Measurements from ENCODE around the gene SPOUT1. TPM values are rescaled to one million over a fixed set of nuclear protein-coding genes. Genes with fewer than 3 reads are reported as not detected.
"Not testable (repeated sequence)": the region's sequence is repeated elsewhere in the genome, so short reads cannot be mapped to it uniquely, and the experiment has no call there.

The SPOUT1 gene, protein sequence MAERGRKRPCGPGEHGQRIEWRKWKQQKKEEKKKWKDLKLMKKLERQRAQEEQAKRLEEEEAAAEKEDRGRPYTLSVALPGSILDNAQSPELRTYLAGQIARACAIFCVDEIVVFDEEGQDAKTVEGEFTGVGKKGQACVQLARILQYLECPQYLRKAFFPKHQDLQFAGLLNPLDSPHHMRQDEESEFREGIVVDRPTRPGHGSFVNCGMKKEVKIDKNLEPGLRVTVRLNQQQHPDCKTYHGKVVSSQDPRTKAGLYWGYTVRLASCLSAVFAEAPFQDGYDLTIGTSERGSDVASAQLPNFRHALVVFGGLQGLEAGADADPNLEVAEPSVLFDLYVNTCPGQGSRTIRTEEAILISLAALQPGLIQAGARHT
- 100 to 1,000 TPM; 137 to 143 TPM for total RNA-seq
- 77.3 TPM for polyA plus RNA-seq

DNA sequence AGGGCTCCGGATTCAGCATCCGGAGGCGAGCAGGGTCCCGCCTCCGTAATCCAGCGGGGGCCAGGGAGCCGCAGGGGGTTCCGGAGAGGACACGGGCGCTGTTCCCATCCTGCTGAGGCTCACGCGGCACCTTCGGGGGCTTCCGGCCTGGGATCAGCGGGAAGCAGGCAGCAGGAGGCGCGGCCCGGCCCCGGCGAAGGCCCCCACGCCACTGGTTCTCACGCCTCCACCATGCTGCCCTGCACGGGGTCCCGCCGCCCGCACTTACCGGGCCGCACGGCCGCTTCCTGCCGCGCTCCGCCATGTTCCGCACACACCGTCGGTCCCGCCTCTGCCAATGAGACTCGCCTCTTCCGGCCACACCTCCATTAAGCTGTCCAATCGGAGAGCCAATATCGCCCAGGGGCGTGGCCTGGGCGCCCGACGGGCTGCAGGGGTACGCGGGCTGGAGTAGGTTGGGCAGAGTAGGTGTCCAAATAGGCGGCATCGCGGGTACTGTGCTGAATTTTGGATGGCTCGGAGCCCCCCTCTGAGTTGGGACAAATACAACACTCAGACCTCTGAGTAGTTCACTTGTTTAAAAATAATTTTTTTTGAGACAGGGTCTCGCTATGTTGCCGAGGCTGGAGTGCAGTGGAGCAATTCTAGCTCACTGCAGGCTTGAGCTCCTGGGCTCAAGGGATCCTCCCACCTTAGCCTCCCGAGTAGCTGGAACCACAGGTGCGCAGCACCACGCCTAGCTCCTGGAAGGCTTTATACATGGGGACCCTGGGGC is at the start of gene SPOUT1:
SPOUT1 (minus strand) TSS at position 318 of the 775 bp plus-strand sequence; CDS start at position 304, 14 bp downstream.
- Mint-ChIP-seq H3K9me3 (no peaks in the 10 kb centered on the region), H3K4me1 (peaks cover 20 to 24% (median 21%) of the 10 kb centered on the region in 3 donors), H3K36me3 (peaks cover 0 to 52% (median 0%) of the 10 kb centered on the region in 3 donors), H3K27me3 (peaks cover 0 to 3% of the 10 kb centered on the region in 2 donors), H3K4me3 (peak within 1 kb of the TSS; percentile 91 to 99 (median 93)), H3K27ac (peak within 1 kb of the TSS; percentile 62 to 96 (median 92))
- peaks cover 14% of the 10 kb centered on the region for H3K36me3 ChIP-seq (ENCODE audit: insufficient read depth, low read length)
- H3K4me3 ChIP-seq (ENCODE audit: low read length), result peak within 1 kb of the TSS; percentile 94
- H3K4me1 ChIP-seq (ENCODE audit: insufficient read depth, low read length), result peaks cover 17% of the 10 kb centered on the region
- H3K9me3 ChIP-seq (ENCODE audit: low read length), result no peaks in the 10 kb centered on the region
- peak within 1 kb of the TSS; percentile 67 for H3K27ac ChIP-seq (ENCODE audit: low read depth, low read length)
- DNase-seq, result peak; percentile 90 to 96 (median 91)
- no peaks in the 10 kb centered on the region for H3K27me3 ChIP-seq (ENCODE audit: insufficient read depth, low read length, poor library complexity, severe bottlenecking)
- POLR2A ChIA-PET, result interaction anchor here (0.5 to 2.5 kb wide), 5 partner anchors 10 to 181 kb away, joined by 3 to 39 read pairs (median 4); partner anchors contain the start of gene ENDOG
- CTCF ChIA-PET, result interaction anchor here (0.9 to 2.5 kb wide), 5 partner anchors 11 to 97 kb away, joined by 3 to 28 read pairs (median 3); partner anchors contain the start of gene ENDOG

DNA sequence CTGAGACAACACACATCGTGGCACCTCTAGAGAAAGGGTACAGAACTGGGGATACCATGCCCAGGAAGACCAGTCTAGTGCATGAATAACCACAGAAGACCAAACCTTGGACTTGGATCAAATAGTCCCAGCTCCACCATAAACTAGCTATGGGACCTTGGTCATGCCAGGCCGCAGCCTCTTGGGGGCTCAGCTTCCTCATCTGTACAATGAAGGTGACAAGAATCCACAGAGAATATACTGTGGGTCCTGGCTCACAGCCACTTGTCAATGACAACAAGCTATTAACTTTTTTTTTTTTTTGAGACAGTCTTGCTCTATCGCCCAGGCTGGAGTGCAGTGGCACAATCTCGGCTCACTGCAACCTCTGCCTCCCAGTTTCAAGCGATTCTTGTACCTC is 48.3 kb upstream of the SPOUT1 start:
- no peak overlapping the region for H3K27ac ChIP-seq (ENCODE audit: low read depth, low read length)
- no peaks in the 10 kb centered on the region for H3K27me3 ChIP-seq (ENCODE audit: insufficient read depth, low read length, poor library complexity, severe bottlenecking)
- H3K4me3 ChIP-seq (ENCODE audit: low read length), result no peak overlapping the region
- Mint-ChIP-seq H3K4me3 (no peak overlapping the region), H3K27ac (no peak overlapping the region), H3K36me3 (peaks cover 0 to 11% (median 0%) of the 10 kb centered on the region in 3 donors), H3K27me3 (no peaks in the 10 kb centered on the region), H3K4me1 (peaks cover 10 to 36% (median 15%) of the 10 kb centered on the region in 3 donors), H3K9me3 (no peaks in the 10 kb centered on the region)
- ChIA-PET POLR2A (no interaction called here), CTCF (interaction anchor here (1.4 to 1.5 kb wide), 2 partner anchors 24 to 50 kb away, joined by 5 read pairs; no protein-coding TSS in a partner anchor)
- H3K9me3 ChIP-seq (ENCODE audit: low read length), result no peaks in the 10 kb centered on the region
- no peaks in the 10 kb centered on the region for H3K36me3 ChIP-seq (ENCODE audit: insufficient read depth, low read length)
- DNase-seq, result no peak
- H3K4me1 ChIP-seq (ENCODE audit: insufficient read depth, low read length), result peaks cover 14% of the 10 kb centered on the region

DNA sequence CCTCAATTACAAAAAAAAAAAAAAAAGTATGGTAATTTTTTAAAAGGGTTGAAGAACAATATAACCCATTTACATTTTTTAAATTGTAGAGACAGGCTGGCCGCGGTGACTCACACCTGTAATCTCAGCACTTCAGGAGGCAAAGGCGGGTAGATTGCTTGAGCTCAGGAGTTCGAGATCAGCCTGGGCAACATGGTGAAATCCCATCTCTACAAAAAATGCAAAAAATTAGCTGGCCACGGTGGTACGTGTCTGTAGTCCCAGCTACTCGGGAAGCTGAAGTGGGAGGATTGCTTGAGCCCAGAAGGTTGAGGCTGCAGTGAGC is 41.3 kb upstream of the SPOUT1 start:
- H3K36me3 ChIP-seq (ENCODE audit: insufficient read depth, low read length); H3K4me1 ChIP-seq (ENCODE audit: insufficient read depth, low read length); H3K27ac ChIP-seq (ENCODE audit: low read depth, low read length); H3K4me3 Mint-ChIP-seq; H3K4me1 Mint-ChIP-seq; H3K27ac Mint-ChIP-seq; H3K9me3 Mint-ChIP-seq; H3K4me3 ChIP-seq (ENCODE audit: low read length); H3K27me3 Mint-ChIP-seq; DNase-seq; POLR2A ChIA-PET; H3K27me3 ChIP-seq (ENCODE audit: insufficient read depth, low read length, poor library complexity, severe bottlenecking); H3K9me3 ChIP-seq (ENCODE audit: low read length): not testable (repeated sequence)
- CTCF ChIA-PET, result interaction anchor here (0.7 to 1.1 kb wide), 2 partner anchors 10 to 225 kb away, joined by 3 read pairs; partner anchors contain the start of gene KYAT1
- peaks cover 0 to 14% (median 0%) of the 10 kb centered on the region in 3 donors for H3K36me3 Mint-ChIP-seq

DNA sequence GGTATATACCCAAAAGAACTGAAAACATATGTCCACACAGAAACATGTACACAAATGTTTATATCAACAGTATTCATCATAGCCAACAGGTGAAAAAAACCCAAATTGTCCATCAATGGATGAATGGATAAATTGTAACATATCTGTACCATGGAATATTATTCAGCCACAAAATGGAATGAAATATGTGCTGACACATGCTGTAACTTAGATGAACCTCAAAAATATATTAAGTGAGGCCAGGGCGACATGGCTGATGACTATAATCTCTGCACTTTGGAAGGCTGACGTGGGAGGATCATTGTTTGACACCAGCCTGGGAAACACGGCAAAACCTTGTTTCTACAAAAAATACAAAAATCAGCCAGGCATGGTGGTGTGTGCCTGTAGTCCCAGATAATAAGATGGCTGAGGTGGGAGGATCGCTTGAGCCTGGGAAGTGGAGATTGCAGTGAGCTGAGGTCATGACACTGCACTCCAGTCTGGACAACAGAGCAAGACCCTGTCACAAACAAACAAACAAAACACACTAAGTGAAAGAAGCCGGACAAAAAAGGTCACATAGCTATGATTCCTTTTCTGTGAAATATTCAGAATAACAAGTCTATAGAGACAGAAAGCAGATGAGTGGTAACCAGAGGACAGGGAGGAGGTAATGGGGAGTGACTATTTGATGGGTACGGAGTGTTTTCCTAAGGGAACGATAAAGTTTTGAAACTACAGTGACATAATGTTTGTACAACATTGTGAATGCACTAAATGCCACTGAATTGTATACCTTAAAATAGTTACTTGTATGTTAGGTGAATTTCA is 40.7 kb upstream of the SPOUT1 start:
- Histone ChIP-seq H3K4me3 (ENCODE audit: low read length) (no peak overlapping the region), H3K27me3 (ENCODE audit: insufficient read depth, low read length, poor library complexity, severe bottlenecking) (no peaks in the 10 kb centered on the region), H3K4me1 (ENCODE audit: insufficient read depth, low read length) (no peaks in the 10 kb centered on the region), H3K36me3 (ENCODE audit: insufficient read depth, low read length) (no peaks in the 10 kb centered on the region), H3K9me3 (ENCODE audit: low read length) (no peaks in the 10 kb centered on the region), H3K27ac (ENCODE audit: low read depth, low read length) (no peak overlapping the region)
- ChIA-PET CTCF (interaction anchor here (0.7 kb wide), 1 partner anchor 225 kb away, joined by 3 read pairs; no protein-coding TSS in a partner anchor), POLR2A (no interaction called here)
- DNase-seq, result no peak
- Mint-ChIP-seq H3K9me3 (no peaks in the 10 kb centered on the region), H3K27ac (no peak overlapping the region), H3K27me3 (no peaks in the 10 kb centered on the region), H3K4me1 (peaks cover 2 to 6% (median 4%) of the 10 kb centered on the region in 3 donors), H3K36me3 (peaks cover 0 to 14% (median 0%) of the 10 kb centered on the region in 3 donors), H3K4me3 (no peak overlapping the region)

DNA sequence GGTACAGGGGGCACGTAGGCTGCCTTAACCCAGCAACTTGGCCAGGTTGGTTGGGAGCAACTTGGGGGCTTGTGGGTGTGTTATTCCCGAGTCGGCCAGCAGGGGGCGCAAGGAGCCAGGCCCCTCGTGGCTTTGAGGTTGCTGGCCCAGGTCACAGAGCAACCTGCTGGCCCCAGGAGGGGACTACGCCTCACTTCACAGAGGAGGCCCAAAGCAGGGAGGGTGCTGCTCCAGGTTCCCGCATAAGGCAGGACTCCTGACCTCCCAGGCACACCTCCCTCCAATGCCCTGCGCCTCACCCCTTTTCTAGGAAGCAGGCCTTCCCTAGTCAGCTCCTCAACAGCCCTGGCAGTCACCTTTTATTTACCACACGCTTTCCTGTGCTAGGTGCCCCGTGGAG is 34.1 kb upstream of the SPOUT1 start:
- CTCF ChIA-PET, result interaction anchor here (0.9 to 9.2 kb wide), 6 partner anchors 11 to 62 kb away, joined by 3 to 155 read pairs (median 4); partner anchors contain the start of genes ENDOG, KYAT1 and PHYHD1
- peak overlapping the region in 5 of 8 donors; percentile 41 to 78 (median 61) for H3K27ac Mint-ChIP-seq

DNA sequence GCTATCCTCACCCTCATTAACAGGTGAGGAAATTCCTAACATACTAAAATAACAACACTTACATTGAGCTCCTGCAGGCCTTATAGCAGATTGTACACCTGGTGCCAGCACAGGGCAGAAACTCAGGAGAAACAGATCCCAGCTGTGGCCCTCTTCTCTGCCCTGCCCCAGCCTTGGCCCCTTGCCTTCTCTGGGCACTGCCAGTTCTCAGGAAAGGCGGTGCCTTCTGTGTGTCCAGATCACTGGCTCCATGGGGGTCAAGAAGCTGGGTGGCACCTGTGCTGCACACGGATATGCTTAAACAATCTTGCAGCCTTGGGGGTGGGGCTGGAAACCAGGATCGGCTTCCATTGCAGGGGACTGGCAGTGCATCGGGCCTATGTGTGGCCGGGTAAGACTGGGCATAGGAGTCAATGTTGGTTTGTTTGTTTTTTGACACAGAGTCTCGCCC is 32.8 kb upstream of the SPOUT1 start:
- Histone ChIP-seq H3K4me1 (ENCODE audit: insufficient read depth, low read length) (peaks cover 5% of the 10 kb centered on the region), H3K9me3 (ENCODE audit: low read length) (no peaks in the 10 kb centered on the region), H3K27me3 (ENCODE audit: insufficient read depth, low read length, poor library complexity, severe bottlenecking) (no peaks in the 10 kb centered on the region), H3K36me3 (ENCODE audit: insufficient read depth, low read length) (no peaks in the 10 kb centered on the region), H3K4me3 (ENCODE audit: low read length) (no peak overlapping the region), H3K27ac (ENCODE audit: low read depth, low read length) (no peak overlapping the region)
- no peak overlapping the region for H3K27ac Mint-ChIP-seq
- no peak overlapping the region for H3K4me3 Mint-ChIP-seq
- ChIA-PET POLR2A (no interaction called here), CTCF (interaction anchor here (1.0 to 9.2 kb wide), 6 partner anchors 10 to 64 kb away, joined by 3 to 155 read pairs (median 4); partner anchors contain the start of genes ENDOG and PHYHD1)
- peaks cover 3 to 6% (median 4%) of the 10 kb centered on the region in 3 donors for H3K4me1 Mint-ChIP-seq
- no peaks in the 10 kb centered on the region for H3K9me3 Mint-ChIP-seq
- peaks cover 0 to 3% (median 0%) of the 10 kb centered on the region in 3 donors for H3K36me3 Mint-ChIP-seq
- no peak for DNase-seq
- no peaks in the 10 kb centered on the region for H3K27me3 Mint-ChIP-seq

More for the DNA sequence above, 34.1 kb upstream of the SPOUT1 start:
- no peaks in the 10 kb centered on the region for H3K9me3 Mint-ChIP-seq
- POLR2A ChIA-PET, result interaction anchor here (0.6 kb wide), 1 partner anchor 11 kb away, joined by 3 read pairs; no protein-coding TSS in a partner anchor
- no peaks in the 10 kb centered on the region for H3K9me3 ChIP-seq (ENCODE audit: low read length)
- peak; percentile 72 to 87 (median 78) for DNase-seq
- H3K27me3 ChIP-seq (ENCODE audit: insufficient read depth, low read length, poor library complexity, severe bottlenecking), result no peaks in the 10 kb centered on the region
- H3K4me1 Mint-ChIP-seq, result peaks cover 3 to 6% (median 4%) of the 10 kb centered on the region in 3 donors
- peaks cover 5% of the 10 kb centered on the region for H3K4me1 ChIP-seq (ENCODE audit: insufficient read depth, low read length)
- peaks cover 0 to 3% (median 0%) of the 10 kb centered on the region in 3 donors for H3K36me3 Mint-ChIP-seq
- no peak overlapping the region for H3K4me3 ChIP-seq (ENCODE audit: low read length)
- H3K27me3 Mint-ChIP-seq, result no peaks in the 10 kb centered on the region
- H3K4me3 Mint-ChIP-seq, result no peak overlapping the region
- H3K36me3 ChIP-seq (ENCODE audit: insufficient read depth, low read length), result no peaks in the 10 kb centered on the region
- no peak overlapping the region for H3K27ac ChIP-seq (ENCODE audit: low read depth, low read length)

DNA sequence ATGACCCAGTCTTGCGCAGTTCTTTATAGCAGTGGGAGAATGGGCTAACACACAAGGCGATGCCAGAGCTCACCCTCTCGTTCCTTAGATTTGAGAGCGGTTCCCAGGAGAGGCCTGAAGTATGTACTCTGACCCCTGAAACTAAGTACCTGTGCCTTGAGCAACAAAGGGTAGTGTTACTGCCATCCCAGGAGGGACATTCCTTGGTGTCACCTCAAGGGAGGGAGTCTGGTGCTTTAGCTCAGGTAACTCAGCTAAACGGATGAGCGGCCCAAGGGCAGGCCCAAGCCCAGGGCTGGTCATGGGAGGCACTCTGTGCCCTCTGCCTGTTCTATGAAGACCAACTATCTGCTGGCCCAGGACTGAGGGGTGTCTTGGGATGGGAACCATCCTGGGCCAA is 31.9 kb upstream of the SPOUT1 start:
- H3K4me3 Mint-ChIP-seq, result no peak overlapping the region
- Histone ChIP-seq H3K4me1 (ENCODE audit: insufficient read depth, low read length) (peaks cover 5% of the 10 kb centered on the region), H3K27ac (ENCODE audit: low read depth, low read length) (no peak overlapping the region), H3K9me3 (ENCODE audit: low read length) (no peaks in the 10 kb centered on the region), H3K4me3 (ENCODE audit: low read length) (no peak overlapping the region), H3K27me3 (ENCODE audit: insufficient read depth, low read length, poor library complexity, severe bottlenecking) (no peaks in the 10 kb centered on the region), H3K36me3 (ENCODE audit: insufficient read depth, low read length) (no peaks in the 10 kb centered on the region)
- ChIA-PET POLR2A (interaction anchor here (0.8 kb wide), 1 partner anchor 43 kb away, joined by 3 read pairs; the partner anchor contains the start of gene ENDOG), CTCF (interaction anchor here (1.0 to 9.2 kb wide), 5 partner anchors 41 to 65 kb away, joined by 3 to 155 read pairs (median 5); partner anchors contain the start of genes ENDOG and PHYHD1)
- no peak overlapping the region for H3K27ac Mint-ChIP-seq
- DNase-seq, result no peak
- H3K4me1 Mint-ChIP-seq, result peaks cover 3 to 6% (median 4%) of the 10 kb centered on the region in 3 donors
- no peaks in the 10 kb centered on the region for H3K27me3 Mint-ChIP-seq
- H3K36me3 Mint-ChIP-seq, result peaks cover 0 to 3% (median 3%) of the 10 kb centered on the region in 3 donors
- H3K9me3 Mint-ChIP-seq, result no peaks in the 10 kb centered on the region
